ENCODE measurements around the gene PHLDB1. TPM values are rescaled to one million over a fixed set of nuclear protein-coding genes. Genes with fewer than 3 reads are reported as not detected.

The PHLDB1 gene
- total RNA-seq, 1 donor: 132 TPM

GRCh38 chr11:118688851-118689502 is 81.6 kb downstream of the PHLDB1 start:
- no peak for DNase-seq (ENCODE audit: low read depth)
- H3K4me3 ChIP-seq (ENCODE audit: low read depth, low read length): no peak overlapping the region
- TF ChIP-seq CTCF (IDR thresholded peaks at IDR 0.05; ENCODE audit: insufficient read depth, low read depth, low read length): no peak

- DNase-seq (ENCODE audit: low read depth): no peak
- no peak for TF ChIP-seq CTCF (IDR thresholded peaks at IDR 0.05; ENCODE audit: insufficient read depth, low read depth, low read length)
- H3K4me3 ChIP-seq (ENCODE audit: low read depth, low read length): no peak overlapping the region
Measured at GRCh38 chr11:118689503-118689851, 82.1 kb downstream of the PHLDB1 start.

GRCh38 chr11:118689852-118690552 is 82.6 kb downstream of the PHLDB1 start:
- peak; percentile 83 for TF ChIP-seq CTCF (IDR thresholded peaks at IDR 0.05; ENCODE audit: insufficient read depth, low read depth, low read length)
- peak; percentile 82 for DNase-seq (ENCODE audit: low read depth)
- peak overlapping the region; percentile 55 for H3K4me3 ChIP-seq (ENCODE audit: low read depth, low read length)

GRCh38 chr11:118690553-118691304 is 83.3 kb downstream of the PHLDB1 start:
- H3K4me3 ChIP-seq (ENCODE audit: low read depth, low read length): no peak overlapping the region
- DNase-seq (ENCODE audit: low read depth): no peak
- TF ChIP-seq CTCF (IDR thresholded peaks at IDR 0.05; ENCODE audit: insufficient read depth, low read depth, low read length): no peak

- TF ChIP-seq CTCF (IDR thresholded peaks at IDR 0.05; ENCODE audit: insufficient read depth, low read depth, low read length): no peak
- H3K4me3 ChIP-seq (ENCODE audit: low read depth, low read length): no peak overlapping the region
- DNase-seq (ENCODE audit: low read depth): peak; percentile 56
Measured at GRCh38 chr11:118691926-118692830, 84.8 kb downstream of the PHLDB1 start.

- no peak for TF ChIP-seq CTCF (IDR thresholded peaks at IDR 0.05; ENCODE audit: insufficient read depth, low read depth, low read length)
- no peak overlapping the region for H3K4me3 ChIP-seq (ENCODE audit: low read depth, low read length)
- DNase-seq (ENCODE audit: low read depth): no peak
Measured at GRCh38 chr11:118694185-118694584, 86.8 kb downstream of the PHLDB1 start.

Data from fibroblast of villous mesenchyme (primary cell).